Smooth muscle cell (in vitro differentiated cells): ENCODE results near the gene PGAM2. TPM values are rescaled to one million over a fixed set of nuclear protein-coding genes. Genes with fewer than 3 reads are reported as not detected.

ENCODE experiments used
- DNase-seq: peaks from one replicate; lab custom pipeline; 2025; ENCODE audit not compliant: unreplicated experiment; lab: John Stamatoyannopoulos, UW
- H2AFZ ChIP-seq: fragments of 200-600 bp; sonication (generic); 2 replicates; pipeline ENCODE4 v1.6.0; 2016; ENCODE audit warnings: antibody characterized with exemption, low read depth, mild to moderate bottlenecking
- H3F3A ChIP-seq: fragments of 200-600 bp; sonication (generic); 2 replicates; pipeline ENCODE4 v1.6.0; 2017; ENCODE audit warnings: antibody characterized with exemption, low read depth
- H3K27ac ChIP-seq: fragments of 200-600 bp; sonication (generic); 2 replicates; pipeline ENCODE4 v1.5.1; 2016; ENCODE audit warnings: low read depth, mild to moderate bottlenecking
- H3K27me3 ChIP-seq: fragments of 200-600 bp; sonication (generic); 2 replicates; pipeline ENCODE4 v1.6.1; 2016; ENCODE audit warnings: low read depth, mild to moderate bottlenecking
- H3K36me3 ChIP-seq: fragments of 200-600 bp; sonication (generic); 2 replicates; pipeline ENCODE4 v1.5.1; 2016; ENCODE audit warnings: low read depth
- H3K4me1 ChIP-seq: fragments of 200-600 bp; sonication (generic); 2 replicates; pipeline ENCODE4 v1.5.1; 2016; ENCODE audit warnings: low read depth
- H3K4me2 ChIP-seq: fragments of 200-600 bp; sonication (generic); 2 replicates; pipeline ENCODE4 v1.6.0; 2016; ENCODE audit warnings: mild to moderate bottlenecking
- H3K4me3 ChIP-seq: fragments of 200-600 bp; sonication (generic); 2 replicates; pipeline ENCODE4 v1.5.1; 2016; ENCODE audit warnings: mild to moderate bottlenecking
- H3K79me2 ChIP-seq: fragments of 200-600 bp; sonication (generic); 2 replicates; pipeline ENCODE4 v1.6.0; 2016; ENCODE audit warnings: low read depth, mild to moderate bottlenecking
- H3K9ac ChIP-seq: fragments of 200-600 bp; sonication (generic); 2 replicates; pipeline ENCODE4 v1.6.0; 2016; ENCODE audit warnings: low read depth
- H3K9me3 ChIP-seq: fragments of 200-600 bp; sonication (generic); replicated peaks from 2 replicates; pipeline ENCODE4 v1.5.1; 2016; ENCODE audit warnings: low read depth
- H4K20me1 ChIP-seq: fragments of 200-600 bp; sonication (generic); 2 replicates; pipeline ENCODE4 v1.6.0; 2016; ENCODE audit warnings: low read depth
- WGBS: methylation state at CpG from one replicate; pipeline ENCODE4 v1.1.7; 2016; ENCODE audit warnings: low lambda C conversion rate; 5-methylcytosine and 5-hydroxymethylcytosine counted together
- polyA plus RNA-seq: library from polyadenylated mRNA; unstranded; fragments of >200 nt; fragmentation: Nextera tagmentation; extraction: Ambion mirVana; gene quantifications from 2 replicates; pipeline ENCODE4 v1.2.1, GENCODE V29; 2016
- total RNA-seq: library from RNA; depleted of rRNA; stranded (reverse); fragments of >200 nt; gene quantifications from 2 replicates; pipeline ENCODE4 v1.2.3, GENCODE V29; 2014
- TF ChIP-seq, protein P1 (sequence below): fragments of 200-600 bp; sonication (generic); IDR thresholded peaks from 2 replicates; pipeline ENCODE4 v1.5.1; 2017; ENCODE audit warnings: borderline replicate concordance, mild to moderate bottlenecking, antibody characterized with exemption; ENCODE audit not compliant: insufficient read depth, poor library complexity, severe bottlenecking

The PGAM2 gene
- total and polyA plus RNA-seq, 2 experiments from 2014 or later, result not detected

DNA sequence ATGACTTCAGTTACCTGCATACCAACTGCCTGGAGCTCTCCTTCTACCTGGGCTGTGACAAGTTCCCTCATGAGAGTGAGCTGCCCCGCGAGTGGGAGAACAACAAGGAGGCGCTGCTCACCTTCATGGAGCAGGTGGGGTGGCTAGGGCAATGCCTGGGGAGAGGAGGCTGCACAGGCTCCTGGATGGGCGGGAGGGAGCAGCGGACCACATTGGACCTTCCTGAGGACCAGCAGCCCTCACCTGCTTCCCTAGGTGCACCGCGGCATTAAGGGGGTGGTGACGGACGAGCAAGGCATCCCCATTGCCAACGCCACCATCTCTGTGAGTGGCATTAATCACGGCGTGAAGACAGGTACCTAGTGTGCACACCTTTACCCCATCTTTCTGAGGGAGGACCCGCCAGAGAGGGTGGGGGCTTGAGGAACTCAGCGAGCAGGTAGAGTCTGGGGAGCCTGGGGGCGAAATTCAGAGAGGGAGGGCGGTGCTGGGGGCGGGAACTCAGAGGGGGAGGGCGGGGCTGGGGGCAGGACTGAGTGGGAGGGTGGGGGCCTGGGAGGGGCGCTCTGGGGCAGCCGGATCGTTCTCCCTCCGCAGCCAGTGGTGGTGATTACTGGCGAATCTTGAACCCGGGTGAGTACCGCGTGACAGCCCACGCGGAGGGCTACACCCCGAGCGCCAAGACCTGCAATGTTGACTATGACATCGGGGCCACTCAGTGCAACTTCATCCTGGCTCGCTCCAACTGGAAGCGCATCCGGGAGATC is 47.8 kb upstream of the PGAM2 start:
- TF ChIP-seq, protein P1, sequence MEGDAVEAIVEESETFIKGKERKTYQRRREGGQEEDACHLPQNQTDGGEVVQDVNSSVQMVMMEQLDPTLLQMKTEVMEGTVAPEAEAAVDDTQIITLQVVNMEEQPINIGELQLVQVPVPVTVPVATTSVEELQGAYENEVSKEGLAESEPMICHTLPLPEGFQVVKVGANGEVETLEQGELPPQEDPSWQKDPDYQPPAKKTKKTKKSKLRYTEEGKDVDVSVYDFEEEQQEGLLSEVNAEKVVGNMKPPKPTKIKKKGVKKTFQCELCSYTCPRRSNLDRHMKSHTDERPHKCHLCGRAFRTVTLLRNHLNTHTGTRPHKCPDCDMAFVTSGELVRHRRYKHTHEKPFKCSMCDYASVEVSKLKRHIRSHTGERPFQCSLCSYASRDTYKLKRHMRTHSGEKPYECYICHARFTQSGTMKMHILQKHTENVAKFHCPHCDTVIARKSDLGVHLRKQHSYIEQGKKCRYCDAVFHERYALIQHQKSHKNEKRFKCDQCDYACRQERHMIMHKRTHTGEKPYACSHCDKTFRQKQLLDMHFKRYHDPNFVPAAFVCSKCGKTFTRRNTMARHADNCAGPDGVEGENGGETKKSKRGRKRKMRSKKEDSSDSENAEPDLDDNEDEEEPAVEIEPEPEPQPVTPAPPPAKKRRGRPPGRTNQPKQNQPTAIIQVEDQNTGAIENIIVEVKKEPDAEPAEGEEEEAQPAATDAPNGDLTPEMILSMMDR, result no peak
- H4K20me1 ChIP-seq, result no peaks in the 10 kb centered on the region
- no peak overlapping the region for H2AFZ ChIP-seq
- WGBS, result 95% methylated on average over 17 of the region's 34 CpGs
- no peaks in the 10 kb centered on the region for H3F3A ChIP-seq
- H3K4me2 ChIP-seq, result no peak overlapping the region
- H3K36me3 ChIP-seq, result no peaks in the 10 kb centered on the region
- no peaks in the 10 kb centered on the region for H3K79me2 ChIP-seq
- DNase-seq, result no peak
- no peaks in the 10 kb centered on the region for H3K27me3 ChIP-seq
- no peak overlapping the region for H3K27ac ChIP-seq
- H3K9ac ChIP-seq, result no peak overlapping the region
- no peaks in the 10 kb centered on the region for H3K9me3 ChIP-seq
- no peak overlapping the region for H3K4me3 ChIP-seq
- H3K4me1 ChIP-seq, result no peaks in the 10 kb centered on the region

DNA sequence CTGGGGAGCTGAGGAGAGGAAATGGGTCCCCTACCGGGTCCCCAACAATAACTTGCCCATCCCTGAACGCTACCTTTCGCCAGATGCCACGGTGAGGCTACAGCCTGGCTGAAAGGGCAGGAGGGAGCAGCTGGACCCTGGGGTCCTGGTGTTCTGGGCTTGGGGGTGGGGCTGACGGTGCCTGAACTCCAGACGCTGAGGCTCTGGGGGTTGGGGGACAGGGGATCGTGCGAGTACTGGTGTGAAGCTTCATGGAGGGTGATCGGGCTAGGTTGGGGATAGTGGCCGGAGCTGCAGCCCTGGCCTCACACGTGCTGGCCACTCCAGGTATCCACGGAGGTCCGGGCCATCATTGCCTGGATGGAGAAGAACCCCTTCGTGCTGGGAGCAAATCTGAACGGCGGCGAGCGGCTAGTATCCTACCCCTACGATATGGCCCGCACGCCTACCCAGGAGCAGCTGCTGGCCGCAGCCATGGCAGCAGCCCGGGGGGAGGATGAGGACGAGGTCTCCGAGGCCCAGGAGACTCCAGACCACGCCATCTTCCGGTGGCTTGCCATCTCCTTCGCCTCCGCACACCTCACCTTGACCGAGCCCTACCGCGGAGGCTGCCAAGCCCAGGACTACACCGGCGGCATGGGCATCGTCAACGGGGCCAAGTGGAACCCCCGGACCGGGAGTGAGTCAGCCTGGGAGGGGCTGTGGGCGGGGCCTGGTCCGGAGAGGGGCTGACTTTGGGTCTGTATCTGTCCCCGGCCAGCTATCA is 47.0 kb upstream of the PGAM2 start:
- no peaks in the 10 kb centered on the region for H3K79me2 ChIP-seq
- no peak overlapping the region for H3K9ac ChIP-seq
- H3K4me3 ChIP-seq, result no peak overlapping the region
- no peaks in the 10 kb centered on the region for H4K20me1 ChIP-seq
- DNase-seq, result no peak
- H3K4me2 ChIP-seq, result no peak overlapping the region
- TF ChIP-seq, protein P1, result no peak
- WGBS, result 92% methylated on average over 34 of the region's 41 CpGs
- H3F3A ChIP-seq, result no peaks in the 10 kb centered on the region
- H3K36me3 ChIP-seq, result no peaks in the 10 kb centered on the region
- H3K4me1 ChIP-seq, result no peaks in the 10 kb centered on the region
- no peak overlapping the region for H3K27ac ChIP-seq
- H3K9me3 ChIP-seq, result no peaks in the 10 kb centered on the region
- H3K27me3 ChIP-seq, result no peaks in the 10 kb centered on the region
- H2AFZ ChIP-seq, result no peak overlapping the region

- Histone ChIP-seq H3K4me2 (no peak overlapping the region), H3K4me1 (no peaks in the 10 kb centered on the region), H3K36me3 (no peaks in the 10 kb centered on the region), H4K20me1 (peaks cover 4% of the 10 kb centered on the region), H3F3A (no peaks in the 10 kb centered on the region), H3K4me3 (no peak overlapping the region), H3K79me2 (no peaks in the 10 kb centered on the region), H3K9ac (no peak overlapping the region), H3K27me3 (no peaks in the 10 kb centered on the region), H2AFZ (no peak overlapping the region), H3K27ac (no peak overlapping the region), H3K9me3 (no peaks in the 10 kb centered on the region)
- TF ChIP-seq, protein P1, result no peak
- no peak for DNase-seq
- WGBS, result 94% methylated on average over 16 of the region's 16 CpGs
These were observed 46.4 kb upstream of the PGAM2 start for GRCh38 chr7:44111761-44112160.
